GM18511 (cell line): ENCODE measurements around the gene TNXB.

ENCODE experiments used
- ATAC-seq: cut with Tn5 transposase; IDR thresholded peaks from one replicate; pipeline ENCODE4 v1.9.1; 2021; ENCODE audit warnings: mild to moderate bottlenecking, moderate library complexity; ENCODE audit not compliant: unreplicated experiment

Gene TNXB, protein sequence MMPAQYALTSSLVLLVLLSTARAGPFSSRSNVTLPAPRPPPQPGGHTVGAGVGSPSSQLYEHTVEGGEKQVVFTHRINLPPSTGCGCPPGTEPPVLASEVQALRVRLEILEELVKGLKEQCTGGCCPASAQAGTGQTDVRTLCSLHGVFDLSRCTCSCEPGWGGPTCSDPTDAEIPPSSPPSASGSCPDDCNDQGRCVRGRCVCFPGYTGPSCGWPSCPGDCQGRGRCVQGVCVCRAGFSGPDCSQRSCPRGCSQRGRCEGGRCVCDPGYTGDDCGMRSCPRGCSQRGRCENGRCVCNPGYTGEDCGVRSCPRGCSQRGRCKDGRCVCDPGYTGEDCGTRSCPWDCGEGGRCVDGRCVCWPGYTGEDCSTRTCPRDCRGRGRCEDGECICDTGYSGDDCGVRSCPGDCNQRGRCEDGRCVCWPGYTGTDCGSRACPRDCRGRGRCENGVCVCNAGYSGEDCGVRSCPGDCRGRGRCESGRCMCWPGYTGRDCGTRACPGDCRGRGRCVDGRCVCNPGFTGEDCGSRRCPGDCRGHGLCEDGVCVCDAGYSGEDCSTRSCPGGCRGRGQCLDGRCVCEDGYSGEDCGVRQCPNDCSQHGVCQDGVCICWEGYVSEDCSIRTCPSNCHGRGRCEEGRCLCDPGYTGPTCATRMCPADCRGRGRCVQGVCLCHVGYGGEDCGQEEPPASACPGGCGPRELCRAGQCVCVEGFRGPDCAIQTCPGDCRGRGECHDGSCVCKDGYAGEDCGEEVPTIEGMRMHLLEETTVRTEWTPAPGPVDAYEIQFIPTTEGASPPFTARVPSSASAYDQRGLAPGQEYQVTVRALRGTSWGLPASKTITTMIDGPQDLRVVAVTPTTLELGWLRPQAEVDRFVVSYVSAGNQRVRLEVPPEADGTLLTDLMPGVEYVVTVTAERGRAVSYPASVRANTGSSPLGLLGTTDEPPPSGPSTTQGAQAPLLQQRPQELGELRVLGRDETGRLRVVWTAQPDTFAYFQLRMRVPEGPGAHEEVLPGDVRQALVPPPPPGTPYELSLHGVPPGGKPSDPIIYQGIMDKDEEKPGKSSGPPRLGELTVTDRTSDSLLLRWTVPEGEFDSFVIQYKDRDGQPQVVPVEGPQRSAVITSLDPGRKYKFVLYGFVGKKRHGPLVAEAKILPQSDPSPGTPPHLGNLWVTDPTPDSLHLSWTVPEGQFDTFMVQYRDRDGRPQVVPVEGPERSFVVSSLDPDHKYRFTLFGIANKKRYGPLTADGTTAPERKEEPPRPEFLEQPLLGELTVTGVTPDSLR (N-terminal part only)

DNA sequence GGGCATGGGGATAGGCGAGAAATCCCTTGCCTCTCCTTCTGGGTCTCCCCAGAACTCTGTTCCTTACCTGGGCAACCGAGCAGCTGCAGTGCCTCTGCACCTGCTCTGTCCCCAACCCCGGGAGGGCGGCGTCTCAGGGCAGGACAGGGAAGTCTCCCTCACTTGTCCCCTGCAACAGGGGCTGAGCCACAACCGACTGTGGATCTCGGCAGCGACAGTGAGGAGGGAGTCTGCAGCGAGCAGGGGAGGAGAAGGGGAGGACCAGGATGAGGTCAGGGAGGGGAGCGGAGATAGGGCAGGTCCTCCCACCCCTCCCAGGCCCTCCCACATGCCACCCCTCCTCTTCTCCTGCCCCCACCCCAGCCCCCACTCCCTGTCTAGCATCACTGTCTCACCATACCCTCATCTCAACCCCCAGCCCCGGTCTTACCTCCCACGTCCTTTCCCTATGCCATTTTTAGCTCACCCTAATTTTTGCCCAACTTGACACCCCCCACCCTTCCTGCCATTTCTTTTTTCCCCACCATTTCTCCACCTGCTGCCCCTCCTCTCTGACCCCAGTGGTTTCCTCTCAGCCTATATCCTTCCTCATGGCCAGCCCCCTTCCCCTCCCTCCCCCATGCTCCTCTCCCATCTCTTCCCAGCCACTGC, at the start of gene TNXB:
TNXB (minus strand) TSS at position 225 of the 651 bp plus-strand sequence. CDS start 11,140 bp downstream, outside the sequence.
- ATAC-seq, result no peak

DNA sequence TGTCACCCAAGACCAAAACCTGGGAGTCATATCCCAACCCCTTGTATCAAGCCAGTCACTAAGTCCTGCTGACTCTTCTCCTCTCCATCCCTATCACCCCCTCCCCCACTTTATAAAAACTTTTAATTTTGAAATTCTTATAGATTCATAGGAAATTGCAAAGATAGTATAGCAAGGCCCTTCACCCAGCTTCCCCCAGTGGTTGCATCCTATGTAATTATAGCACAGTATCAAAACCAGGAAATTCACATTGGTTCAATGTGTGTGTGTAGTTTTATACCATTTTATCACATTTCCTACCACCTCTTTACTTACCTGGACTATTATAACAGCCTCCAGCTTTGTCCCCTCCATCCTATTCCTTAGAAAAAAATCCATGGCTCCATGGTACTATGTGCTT, 48.9 kb upstream of the TNXB start:
- no peak for ATAC-seq

DNA sequence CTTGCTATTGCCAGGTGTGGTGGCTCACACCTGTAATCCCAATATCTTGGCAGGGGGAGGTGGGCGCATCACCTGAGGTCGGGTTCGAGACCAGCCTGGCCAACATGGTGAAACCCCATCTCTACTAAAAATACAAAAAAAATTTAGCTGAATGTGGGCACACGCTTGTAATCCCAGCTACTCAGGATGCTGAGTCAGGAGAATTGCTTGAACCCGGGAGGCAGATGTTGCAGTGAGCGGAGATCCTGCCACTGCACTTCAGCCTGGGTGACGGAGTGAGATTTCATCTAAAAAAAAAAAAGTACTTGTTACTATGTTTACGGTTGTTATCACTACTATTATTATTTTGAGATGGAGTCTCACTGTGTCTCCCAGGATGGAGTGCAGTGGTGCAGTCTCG, 47.8 kb upstream of the TNXB start:
- ATAC-seq, result no peak

DNA sequence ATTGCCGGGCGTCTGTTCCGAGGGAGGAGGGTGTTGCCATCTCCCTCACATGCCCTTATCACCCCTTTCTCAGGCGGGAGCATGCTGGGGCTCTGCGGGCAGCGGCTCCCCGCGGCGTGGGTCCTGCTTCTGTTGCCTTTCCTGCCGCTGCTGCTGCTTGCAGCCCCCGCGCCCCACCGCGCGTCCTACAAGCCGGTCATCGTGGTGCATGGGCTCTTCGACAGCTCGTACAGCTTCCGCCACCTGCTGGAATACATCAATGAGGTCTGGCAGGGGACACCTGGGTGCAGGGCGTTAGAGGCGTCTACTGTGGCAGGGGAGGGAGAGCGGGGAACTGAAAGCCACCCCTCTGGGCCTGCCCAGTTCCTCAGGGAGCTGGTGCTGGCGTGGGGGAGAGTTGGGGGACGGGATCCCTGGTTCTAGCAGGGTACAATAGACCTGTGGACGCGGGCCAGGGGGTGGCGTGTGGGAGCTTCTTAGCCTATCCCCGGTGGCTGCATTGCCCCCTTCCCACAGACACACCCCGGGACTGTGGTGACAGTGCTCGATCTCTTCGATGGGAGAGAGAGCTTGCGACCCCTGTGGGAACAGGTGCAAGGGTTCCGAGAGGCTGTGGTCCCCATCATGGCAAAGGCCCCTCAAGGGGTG, 45.5 kb upstream of the TNXB start:
- no peak for ATAC-seq

DNA sequence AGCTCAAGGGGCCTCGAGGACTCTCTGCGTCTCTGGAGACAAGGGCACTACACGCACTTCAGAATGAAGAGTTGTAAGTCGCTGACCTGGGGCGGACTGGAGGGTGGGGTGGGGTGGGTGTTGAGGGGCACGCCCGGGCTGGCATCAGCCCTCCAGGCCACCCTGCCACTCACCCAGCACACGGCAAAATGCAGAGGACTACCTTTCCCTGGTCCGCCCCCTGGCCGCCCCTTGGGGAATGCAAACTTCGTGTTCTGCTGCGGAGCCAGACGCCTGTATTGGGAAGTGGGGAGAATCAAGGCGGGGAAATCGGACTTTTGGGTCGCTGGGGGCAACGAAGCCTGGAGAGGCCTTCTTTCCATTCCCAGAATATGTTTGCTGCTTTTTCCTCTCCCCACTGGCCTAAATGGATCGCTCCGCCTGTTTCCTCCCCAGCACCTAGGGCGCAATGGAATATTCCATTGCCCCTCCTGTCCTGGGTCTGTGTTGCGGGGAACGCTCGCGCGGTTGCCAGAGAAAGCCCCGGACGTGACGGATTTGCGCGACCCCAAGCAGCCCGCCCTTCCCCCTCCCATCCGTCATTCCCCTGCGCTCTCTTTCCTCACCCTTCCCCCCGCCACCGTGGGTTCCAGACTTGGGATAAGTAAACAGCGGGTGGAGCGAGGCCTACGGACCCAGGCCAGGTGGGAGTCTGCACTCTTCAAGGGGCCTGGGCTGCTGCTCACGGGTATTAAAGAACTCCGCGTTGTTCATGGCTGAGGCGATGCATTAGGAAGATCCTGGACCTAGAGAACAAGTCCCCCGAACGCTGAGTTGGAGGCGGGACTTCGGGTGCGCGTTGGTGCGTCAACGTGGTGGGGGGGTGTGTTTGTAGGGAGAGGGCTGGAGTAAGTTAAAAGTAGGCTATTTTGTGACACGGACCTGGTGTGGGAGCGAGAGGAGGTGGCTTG, 44.7 kb upstream of the TNXB start, which contains the start of gene PPT2:
PPT2 (plus strand) TSS at position 578 of the 950 bp plus-strand sequence. CDS start 454 bp downstream, outside the sequence.
- no peak for ATAC-seq

DNA sequence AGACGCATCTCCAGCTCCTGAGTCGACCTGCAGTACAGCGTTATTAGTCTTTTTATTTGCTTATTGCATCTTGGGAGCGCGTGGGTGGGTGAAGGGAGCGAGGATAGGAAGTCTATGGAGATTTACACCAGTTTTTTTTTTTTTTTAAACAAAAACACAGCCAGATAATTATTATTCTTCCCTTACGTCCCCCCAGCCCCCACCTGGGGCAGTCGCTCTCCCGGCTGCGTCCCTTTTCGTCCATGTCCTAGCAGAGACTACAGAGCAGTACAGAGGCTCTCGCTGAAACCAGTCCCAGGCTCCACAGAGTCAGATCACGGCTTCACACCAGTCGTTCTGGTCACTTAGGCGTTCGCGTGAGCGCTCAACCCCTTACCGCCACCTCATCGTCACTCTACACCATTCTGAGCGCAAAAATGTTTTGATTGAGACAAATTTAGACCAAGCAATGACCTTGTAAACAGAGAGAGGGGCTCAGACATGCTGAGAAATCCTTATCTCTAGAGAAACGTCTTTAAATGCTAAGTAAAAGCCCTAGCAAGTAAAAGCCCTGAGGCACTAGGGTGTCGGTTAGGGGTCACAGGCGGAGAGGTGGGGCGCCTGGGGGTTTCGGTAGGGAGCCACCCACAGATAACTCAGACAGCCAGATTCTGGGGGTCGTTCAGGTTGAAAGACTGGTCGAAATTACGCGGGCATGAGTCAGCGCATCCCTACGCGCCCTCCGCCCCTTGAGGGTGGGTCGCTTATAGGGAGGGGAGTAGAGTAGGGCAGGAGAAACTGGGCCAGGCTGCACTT, 43.8 kb upstream of the TNXB start:
- no peak for ATAC-seq

DNA sequence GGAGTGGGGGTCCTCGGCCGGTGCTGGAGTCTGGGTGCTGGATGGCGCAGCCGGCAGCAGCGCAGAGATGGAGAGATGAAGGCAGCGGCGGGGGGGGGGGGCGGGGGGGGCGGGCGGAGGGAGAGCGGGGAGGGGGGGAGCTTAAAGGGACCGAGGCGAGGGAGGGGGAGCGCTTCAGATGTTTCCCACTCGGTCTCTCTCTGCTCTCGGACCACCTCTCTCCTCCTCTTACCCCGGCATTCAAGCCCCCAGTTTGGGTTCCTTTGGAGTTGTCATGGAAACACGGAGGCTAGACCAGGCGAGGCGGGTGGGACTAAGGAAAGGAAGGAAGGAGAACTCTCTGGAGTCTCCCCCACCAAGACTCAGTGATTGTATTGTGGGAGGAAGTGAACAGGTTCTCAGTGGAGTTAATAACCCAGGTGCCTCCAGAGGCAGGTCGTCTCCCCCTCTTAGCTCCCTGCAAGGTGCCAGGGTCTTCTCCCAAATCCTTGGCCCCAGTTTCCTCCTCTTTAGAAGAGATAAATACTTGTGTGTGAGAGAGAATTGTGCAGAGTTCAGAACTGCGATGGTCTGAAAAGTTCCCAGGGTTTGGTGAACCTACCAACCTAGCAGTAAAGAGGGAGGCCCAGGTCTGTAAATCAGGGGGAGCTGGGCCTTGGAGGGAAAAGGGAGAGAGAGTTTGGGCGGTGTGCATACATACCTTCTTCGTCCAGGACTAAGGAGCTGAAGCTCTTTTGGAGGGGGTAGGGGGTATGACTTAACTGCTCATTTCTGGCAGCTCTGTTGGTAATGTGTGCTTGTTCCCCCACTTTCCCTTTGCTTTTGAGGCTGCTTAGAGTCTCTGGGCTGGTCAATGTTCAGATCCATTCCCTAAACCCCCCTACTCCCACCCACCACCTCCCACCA, 43.0 kb upstream of the TNXB start, which contains the start of gene PRRT1:
PRRT1 (minus strand) TSS at position 77 of the 906 bp plus-strand sequence. CDS start 112 bp downstream, outside the sequence.
- ATAC-seq, result no peak

DNA sequence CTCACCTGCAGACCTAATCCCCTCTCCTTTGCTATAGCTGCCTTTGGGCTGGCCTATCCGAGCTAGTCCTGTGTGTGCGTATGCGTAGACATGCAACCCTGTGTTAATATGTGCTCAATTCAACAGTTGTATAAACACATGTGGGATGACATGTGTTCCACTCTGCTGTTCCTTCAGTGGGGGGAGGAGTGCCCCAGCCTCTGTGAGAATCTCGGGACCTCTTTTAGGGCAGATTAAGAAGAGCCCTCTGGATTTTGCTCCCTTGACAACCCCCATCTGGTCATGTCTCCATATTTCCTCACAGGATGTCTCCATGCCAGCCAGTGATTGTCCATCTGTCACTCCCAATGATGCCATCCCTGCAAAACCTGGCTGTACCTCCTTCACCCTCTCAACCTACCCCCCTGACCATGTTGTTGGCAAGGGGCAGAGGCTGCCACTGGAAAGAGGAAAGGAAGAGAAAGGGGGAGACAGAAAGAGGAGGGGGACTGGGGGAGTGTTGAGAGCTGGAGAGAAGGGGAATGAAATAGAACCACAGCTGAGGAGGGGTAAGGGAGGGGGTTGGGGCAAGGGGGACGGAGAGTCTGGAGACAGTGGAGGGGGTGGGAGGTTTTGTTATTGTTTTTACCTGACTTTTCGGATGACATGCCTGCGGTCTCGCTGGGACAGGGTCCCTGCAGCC, 42.2 kb upstream of the TNXB start:
- ATAC-seq, result no peak

DNA sequence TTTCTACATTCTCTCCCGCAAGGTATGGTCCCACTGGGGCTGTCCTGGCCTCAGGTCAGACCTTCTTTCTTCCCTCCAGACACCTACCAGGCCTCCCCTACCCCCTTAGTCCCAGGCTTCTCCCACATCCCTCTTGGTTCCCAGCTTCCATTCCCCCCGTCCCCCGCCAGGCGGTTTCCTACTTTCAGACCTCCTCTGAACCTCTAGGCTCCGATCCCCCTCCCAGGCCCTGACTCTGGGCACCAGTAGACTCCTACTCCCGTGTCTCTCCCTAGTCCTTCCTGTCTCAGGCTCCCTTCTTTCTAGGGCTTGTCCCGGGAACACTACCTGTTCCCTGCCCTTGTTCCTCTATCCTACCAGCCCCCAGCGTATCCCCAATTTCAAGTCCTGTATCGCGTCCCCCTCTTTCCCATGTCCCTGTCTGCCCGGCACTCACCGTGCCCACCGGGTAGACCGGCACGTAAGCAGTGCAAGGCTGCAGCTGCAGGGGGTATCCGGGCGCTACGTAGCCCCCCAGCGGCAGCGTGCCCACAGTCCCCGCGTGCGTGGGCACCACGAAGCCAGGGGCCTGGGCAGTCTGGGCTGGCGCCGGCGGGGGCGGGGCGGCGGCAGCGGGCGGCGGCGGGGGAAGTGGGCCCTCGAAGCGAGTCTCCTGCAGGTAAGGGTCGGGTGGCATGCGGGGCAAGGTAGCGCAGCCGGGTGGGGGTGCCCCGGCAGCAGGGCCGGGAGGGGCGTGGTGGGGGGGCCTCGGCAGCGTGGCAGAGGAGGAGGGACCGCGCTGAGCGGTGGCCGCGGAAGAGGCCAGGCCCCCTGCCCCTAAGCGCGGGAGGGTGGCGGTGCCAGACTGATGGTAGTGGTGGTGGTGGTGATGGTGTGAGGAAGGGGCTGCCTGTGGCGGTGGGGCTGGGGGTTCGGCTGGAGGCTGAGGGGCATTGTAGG, 41.1 kb upstream of the TNXB start:
- no peak for ATAC-seq

DNA sequence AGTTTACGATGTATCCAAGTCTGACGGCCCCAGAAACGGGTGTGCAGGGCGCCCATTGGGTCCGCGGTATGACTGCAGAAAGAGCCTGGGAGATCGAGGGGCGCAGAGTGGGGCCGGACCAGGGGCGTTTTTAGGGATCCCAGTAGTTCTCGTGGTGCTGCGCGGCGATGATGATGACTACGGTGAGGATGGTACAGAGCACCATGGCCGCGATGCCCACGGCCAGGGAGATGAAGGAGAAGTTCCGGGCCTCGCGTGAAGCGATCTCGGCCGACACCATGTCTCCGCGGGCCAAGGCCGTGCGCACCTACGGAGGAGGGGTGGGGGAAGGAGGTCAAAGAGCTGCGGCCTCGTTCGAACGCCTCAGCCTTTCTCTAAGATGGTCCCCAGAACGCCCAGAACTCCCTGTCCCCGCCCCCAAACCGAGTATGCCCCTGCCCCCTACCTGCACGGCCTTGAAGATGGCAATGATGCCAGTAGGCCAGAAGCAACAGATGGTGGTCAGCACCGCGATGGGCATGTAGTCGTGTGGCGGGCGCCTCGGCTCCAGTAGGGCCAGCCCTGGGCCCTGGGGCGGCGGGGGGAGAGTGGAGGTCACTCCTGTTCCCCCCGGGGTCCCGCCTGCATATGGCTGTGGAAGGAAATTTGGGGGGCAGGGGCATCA, 40.1 kb upstream of the TNXB start:
- no peak for ATAC-seq

DNA sequence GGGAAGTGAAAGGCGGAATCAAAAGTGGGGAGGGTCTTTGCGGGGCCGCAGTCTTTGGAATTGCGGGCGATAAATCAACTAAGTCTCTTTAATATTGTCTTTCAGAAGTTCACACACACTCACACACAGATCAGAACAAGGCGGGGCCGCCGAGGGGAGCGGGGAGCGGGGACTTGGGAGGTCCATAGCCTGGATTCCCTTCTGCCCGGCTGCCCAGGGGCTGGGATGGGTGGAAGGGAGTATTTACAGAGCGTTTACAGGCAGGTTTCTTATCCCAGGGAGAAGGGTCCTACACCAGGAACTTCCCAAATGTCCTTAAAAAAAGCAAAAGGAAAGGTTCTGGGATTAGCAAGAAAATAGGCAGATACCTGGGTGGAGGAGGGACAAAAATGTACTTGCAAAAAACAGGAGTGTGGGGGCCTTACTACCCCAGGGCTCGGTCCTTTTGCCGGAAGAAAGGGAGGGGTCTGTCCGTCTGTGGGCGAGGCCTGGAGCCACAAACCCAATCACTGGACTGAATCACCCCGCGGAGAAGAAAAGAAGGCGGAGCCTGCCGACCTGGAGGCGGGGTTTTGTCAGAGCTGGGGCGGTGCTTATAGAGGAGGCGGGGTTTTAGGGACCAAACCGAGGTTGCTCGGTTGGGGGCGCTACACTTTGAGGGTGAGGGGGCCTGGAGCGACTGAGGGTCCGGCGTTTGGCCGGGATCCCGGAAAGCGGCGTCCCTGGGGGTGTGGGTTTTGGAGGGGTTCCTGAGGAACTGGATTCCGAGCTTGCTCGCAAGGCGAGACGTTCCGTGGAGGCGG, 39.4 kb upstream of the TNXB start:
- ATAC-seq, result no peak

DNA sequence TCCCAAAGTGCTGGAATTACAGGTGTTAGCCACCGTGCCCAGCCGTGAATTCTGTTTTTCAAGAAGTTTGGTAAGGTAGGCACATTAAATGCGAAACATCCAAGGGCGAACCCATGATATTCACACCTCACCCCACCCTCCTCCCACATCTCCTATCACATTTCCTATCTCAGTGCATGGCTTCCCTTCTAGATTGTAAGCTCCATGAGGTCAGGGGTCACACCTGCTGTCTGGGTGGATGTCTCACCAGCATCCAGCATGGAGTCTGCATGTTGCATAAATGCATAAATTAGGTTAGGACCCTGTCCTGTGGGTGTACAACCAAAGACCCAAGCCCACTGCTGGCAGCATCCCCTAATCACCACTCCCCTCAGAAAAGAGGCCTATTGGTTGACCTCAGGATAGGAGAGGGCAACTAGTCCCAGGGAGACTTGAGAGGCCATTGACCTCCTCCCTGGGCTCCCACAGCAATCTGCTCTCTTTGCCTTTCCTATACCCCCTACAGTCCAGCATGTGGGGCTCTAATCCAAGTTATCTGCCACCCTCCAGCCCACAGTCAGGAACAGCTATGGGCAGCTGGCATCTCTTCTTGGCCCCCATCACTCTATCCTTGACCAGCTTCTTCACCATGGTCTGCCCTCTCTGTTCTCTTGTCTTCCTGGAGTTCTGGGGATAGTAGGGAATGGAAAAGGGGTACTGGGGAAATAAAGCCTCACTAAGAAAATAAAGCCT, 38.4 kb upstream of the TNXB start:
- ATAC-seq, result no peak

DNA sequence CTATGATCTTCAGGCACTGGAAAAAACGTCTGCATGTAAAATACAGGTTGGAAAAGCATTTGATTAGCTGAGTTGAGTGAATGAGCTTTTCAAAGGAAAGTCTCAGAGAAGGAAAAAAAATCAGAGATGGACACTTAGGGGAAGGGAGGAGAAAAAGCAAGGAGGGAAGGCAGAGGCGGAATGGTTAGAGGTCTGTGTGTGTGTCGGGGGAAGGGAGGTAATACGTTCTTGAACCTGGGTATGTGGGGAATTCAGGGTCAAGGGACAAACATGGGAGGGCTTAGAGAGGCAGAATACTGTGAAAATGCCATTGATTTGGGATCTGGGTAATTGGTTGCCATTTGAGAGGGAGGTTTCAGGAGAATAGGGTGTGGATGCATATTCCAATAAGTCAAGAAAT, 37.5 kb upstream of the TNXB start:
- no peak for ATAC-seq
